Cardiac muscle cell (in vitro differentiated cells and primary cell): ENCODE measurements around the gene GLB1L2. TPM values are rescaled to one million over a fixed set of nuclear protein-coding genes. Genes with fewer than 3 reads are reported as not detected.
A peak's percentile ranks its signal among the peaks of the same experiment; 100 is the strongest.

Experiments used
- DNase-seq, 2 donors: peaks; one replicate each; pipeline versions ENCODE4 v3.0.0 to v3.0.0-alpha.2; 2010 to 2017; ENCODE audit warnings: low read depth in 1 of 2, low spot score in 1 of 2
- H3K27ac ChIP-seq: fragments of 200-600 bp; sonication (generic); 2 replicates; pipeline ENCODE4 v1.5.1; 2016
- H3K27me3 ChIP-seq: fragments of 200-600 bp; sonication (generic); 2 replicates; pipeline ENCODE4 v1.6.0; 2016; ENCODE audit warnings: control low read depth
- H3K36me3 ChIP-seq: fragments of 200-600 bp; sonication (generic); 2 replicates; pipeline ENCODE4 v1.5.1; 2016; ENCODE audit warnings: control low read depth
- H3K4me1 ChIP-seq: fragments of 200-600 bp; sonication (generic); 2 replicates; pipeline ENCODE4 v1.8.1; 2017; ENCODE audit warnings: low read depth, mild to moderate bottlenecking, mixed run types
- H3K4me3 ChIP-seq: fragments of 200-600 bp; sonication (generic); 2 replicates; pipeline ENCODE4 v1.5.1; 2016; ENCODE audit warnings: mild to moderate bottlenecking
- H3K9me3 ChIP-seq: fragments of 200-600 bp; sonication (generic); 2 replicates; pipeline ENCODE4 v1.5.1; 2017; ENCODE audit warnings: low read depth, mild to moderate bottlenecking, control low read depth
- polyA plus RNA-seq: library from polyadenylated mRNA; unstranded; fragments of >200 nt; fragmentation: Nextera tagmentation; extraction: Ambion mirVana; gene quantifications from 2 replicates; pipeline ENCODE4 v1.2.1, GENCODE V29; 2016
- total RNA-seq: library from RNA; depleted of rRNA; stranded (reverse); fragments of >200 nt; gene quantifications from 2 replicates; pipeline ENCODE4 v1.2.3, GENCODE V29; 2016
- TF ChIP-seq, protein P1 (sequence below): IDR thresholded peaks from 2 replicates; pipeline ENCODE4 v1.5.1; 2012; ENCODE audit warnings: low read depth, mild to moderate bottlenecking, low read length

GLB1L2 gene
- total and polyA plus RNA-seq, 2 experiments from 2014 or later, result 2.6 to 3.8 TPM

DNA sequence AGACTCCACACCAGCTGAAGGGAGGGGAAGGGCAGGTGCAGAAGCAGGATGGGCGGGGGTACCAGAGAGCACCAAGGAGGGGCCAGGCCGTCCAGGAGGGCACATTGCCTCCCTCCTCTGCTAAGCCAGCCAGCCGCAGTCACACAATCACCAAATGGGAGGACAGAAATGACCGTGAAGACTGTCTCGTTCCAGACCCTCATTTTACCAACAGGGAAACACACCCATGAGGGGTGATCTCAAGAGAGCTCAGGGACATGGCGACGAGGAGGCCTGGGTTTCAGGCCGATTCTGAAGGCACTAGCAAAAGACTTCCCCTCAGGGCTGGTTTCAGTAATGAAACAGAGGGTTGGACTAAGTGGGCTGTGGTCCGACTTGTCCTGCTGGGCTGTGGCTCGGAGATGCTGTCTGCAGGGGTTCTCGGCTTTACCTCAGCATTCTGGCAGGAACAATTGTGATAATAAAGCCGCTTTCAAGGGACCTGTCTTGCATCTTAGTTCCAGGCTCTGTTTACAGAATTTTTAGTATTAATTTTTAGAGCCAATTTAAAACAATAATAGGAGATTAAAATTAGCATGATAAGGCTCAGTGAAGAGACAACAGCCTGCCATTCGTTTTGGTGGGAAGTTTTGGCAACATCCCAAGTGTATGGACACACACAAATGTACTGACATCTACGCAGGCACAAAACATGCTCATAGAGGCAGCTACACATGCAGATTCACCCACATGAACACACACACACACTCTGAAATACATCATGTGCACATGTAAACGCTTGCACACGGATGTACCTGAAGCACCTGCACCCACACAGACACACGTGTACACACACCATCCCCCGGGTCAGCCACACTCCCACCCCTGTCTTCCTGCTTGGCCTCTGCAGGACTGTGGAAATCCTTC is 82.3 kb downstream of the GLB1L2 start:
- Histone ChIP-seq H3K4me1 (no peaks in the 10 kb centered on the region), H3K27me3 (peaks cover 81% of the 10 kb centered on the region), H3K4me3 (no peak overlapping the region), H3K9me3 (no peaks in the 10 kb centered on the region), H3K27ac (no peak overlapping the region), H3K36me3 (no peaks in the 10 kb centered on the region)
- DNase-seq, result no peak
- TF ChIP-seq, protein P1, sequence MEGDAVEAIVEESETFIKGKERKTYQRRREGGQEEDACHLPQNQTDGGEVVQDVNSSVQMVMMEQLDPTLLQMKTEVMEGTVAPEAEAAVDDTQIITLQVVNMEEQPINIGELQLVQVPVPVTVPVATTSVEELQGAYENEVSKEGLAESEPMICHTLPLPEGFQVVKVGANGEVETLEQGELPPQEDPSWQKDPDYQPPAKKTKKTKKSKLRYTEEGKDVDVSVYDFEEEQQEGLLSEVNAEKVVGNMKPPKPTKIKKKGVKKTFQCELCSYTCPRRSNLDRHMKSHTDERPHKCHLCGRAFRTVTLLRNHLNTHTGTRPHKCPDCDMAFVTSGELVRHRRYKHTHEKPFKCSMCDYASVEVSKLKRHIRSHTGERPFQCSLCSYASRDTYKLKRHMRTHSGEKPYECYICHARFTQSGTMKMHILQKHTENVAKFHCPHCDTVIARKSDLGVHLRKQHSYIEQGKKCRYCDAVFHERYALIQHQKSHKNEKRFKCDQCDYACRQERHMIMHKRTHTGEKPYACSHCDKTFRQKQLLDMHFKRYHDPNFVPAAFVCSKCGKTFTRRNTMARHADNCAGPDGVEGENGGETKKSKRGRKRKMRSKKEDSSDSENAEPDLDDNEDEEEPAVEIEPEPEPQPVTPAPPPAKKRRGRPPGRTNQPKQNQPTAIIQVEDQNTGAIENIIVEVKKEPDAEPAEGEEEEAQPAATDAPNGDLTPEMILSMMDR, result no peak

DNA sequence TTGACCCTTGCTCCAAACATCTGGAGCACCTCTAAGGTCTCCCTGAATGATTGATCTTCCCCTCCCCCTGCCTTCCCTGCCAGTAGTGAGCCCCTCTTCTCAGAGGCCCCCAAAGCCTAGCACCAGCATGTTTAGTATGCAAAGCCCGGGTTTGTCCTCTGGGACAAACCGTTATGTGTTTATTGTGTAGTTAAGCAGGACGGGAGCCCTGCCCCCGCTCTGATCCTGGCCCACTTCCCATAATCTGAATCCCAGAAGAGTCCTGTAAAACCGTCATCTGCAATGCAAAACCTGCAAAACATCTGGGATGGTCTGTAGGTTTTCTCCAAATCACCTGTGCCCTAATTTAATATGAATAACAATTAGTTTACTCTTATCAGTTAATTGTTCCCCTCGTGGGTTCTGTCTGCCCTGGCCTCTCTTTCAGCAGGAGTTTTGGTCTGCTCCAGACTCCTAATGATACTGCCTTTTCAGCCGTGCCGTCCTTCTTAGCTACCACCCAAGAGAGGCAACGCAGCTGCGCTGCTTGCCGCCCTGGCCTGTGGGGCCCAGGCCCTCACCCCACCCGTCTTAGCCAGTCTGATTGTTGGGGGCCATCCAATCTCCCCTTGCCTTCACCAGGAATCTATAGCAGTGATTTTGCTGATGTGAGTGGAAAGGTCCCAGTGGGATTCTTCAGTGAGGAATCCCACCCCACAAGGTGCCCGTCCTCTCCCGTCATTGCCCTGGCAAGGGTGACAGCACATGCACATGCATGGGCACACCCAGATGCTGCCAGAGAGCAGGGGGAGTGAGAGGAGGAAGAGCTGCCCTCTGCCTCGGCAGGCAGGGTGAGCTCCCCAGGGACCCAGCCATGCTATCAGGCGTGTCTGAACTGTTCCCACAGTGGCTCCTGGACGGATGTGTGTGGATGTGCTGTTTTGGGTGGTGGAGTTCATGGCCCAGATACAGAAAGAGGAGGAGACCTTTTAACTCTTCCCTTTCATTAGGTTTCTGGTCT is 83.3 kb downstream of the GLB1L2 start:
- no peaks in the 10 kb centered on the region for H3K4me1 ChIP-seq
- H3K4me3 ChIP-seq, result no peak overlapping the region
- H3K36me3 ChIP-seq, result no peaks in the 10 kb centered on the region
- TF ChIP-seq, protein P1, result no peak
- no peaks in the 10 kb centered on the region for H3K9me3 ChIP-seq
- H3K27ac ChIP-seq, result no peak overlapping the region
- H3K27me3 ChIP-seq, result peaks cover 71% of the 10 kb centered on the region
- DNase-seq, result no peak

- TF ChIP-seq, protein P1, result no peak
- DNase-seq, result no peak
- Histone ChIP-seq H3K4me1 (no peaks in the 10 kb centered on the region), H3K36me3 (no peaks in the 10 kb centered on the region), H3K9me3 (no peaks in the 10 kb centered on the region), H3K4me3 (no peak overlapping the region), H3K27ac (no peak overlapping the region), H3K27me3 (peaks cover 54% of the 10 kb centered on the region)
Observed at GRCh38 chr11:134416726-134417125, 84.9 kb downstream of the GLB1L2 start.

- H3K9me3 ChIP-seq, result no peaks in the 10 kb centered on the region
- no peaks in the 10 kb centered on the region for H3K36me3 ChIP-seq
- no peaks in the 10 kb centered on the region for H3K4me1 ChIP-seq
- TF ChIP-seq, protein P1, result no peak
- H3K4me3 ChIP-seq, result no peak overlapping the region
- H3K27me3 ChIP-seq, result peaks cover 43% of the 10 kb centered on the region
- no peak overlapping the region for H3K27ac ChIP-seq
- DNase-seq, result peak; percentile 40 to 90
Observed at GRCh38 chr11:134417871-134418840, 86.4 kb downstream of the GLB1L2 start.

- Histone ChIP-seq H3K27me3 (no peaks in the 10 kb centered on the region), H3K4me1 (no peaks in the 10 kb centered on the region), H3K9me3 (no peaks in the 10 kb centered on the region), H3K27ac (no peak overlapping the region), H3K36me3 (no peaks in the 10 kb centered on the region), H3K4me3 (no peak overlapping the region)
- TF ChIP-seq, protein P1, result no peak
- no peak for DNase-seq
Observed at GRCh38 chr11:134423106-134423505, 91.3 kb downstream of the GLB1L2 start.
